OCI-LY1 (cell line): ENCODE measurements around the gene GUK1.

Experiments
- CTCF ChIP-seq: fragments of 200-600 bp; sonication (generic), shearing (Covaris generic); IDR thresholded peaks from 2 replicates; pipeline ENCODE4 v1.5.1; 2017; ENCODE audit warnings: mild to moderate bottlenecking, antibody characterized with exemption, low read length, moderate library complexity, mixed read lengths
- EZH2 ChIP-seq: fragments of 200-600 bp; sonication (generic), shearing (Covaris generic); IDR thresholded peaks from 2 replicates; pipeline ENCODE4 v1.8.0; 2017; ENCODE audit warnings: borderline replicate concordance, mixed run types, mild to moderate bottlenecking, antibody characterized with exemption, low read length, moderate library complexity, mixed read lengths

GRCh38 chr1:228147151-228147693 is 7.1 kb downstream of the GUK1 start:
- TF ChIP-seq CTCF: no peak
- TF ChIP-seq EZH2: no peak
